ENCODE data around the gene TXN. TPM values are rescaled to one million over a fixed set of nuclear protein-coding genes. Genes with fewer than 3 reads are reported as not detected.
"Not testable (repeated sequence)": the region's sequence is repeated elsewhere in the genome, so short reads cannot be mapped to it uniquely, and the experiment has no call there.

TXN gene
- total and polyA plus RNA-seq, 8 donors: 148 to 308 (median 151) TPM

- no peak for DNase-seq
- no peak for ATAC-seq
- intact Hi-C loops (cut with DNase I): no loop called here
- Histone ChIP-seq H3K27me3 (no peaks in the 10 kb centered on the region), H3K27ac (peak overlapping the region; percentile 91 to 93), H3K36me3 (peaks cover 0 to 16% of the 10 kb centered on the region in 2 donors), H3K9me3 (no peaks in the 10 kb centered on the region), H3K4me1 (peaks cover 16 to 63% of the 10 kb centered on the region in 2 donors), H3K4me3 (peak overlapping the region; percentile 75 to 90)
- TF ChIP-seq, protein P1, sequence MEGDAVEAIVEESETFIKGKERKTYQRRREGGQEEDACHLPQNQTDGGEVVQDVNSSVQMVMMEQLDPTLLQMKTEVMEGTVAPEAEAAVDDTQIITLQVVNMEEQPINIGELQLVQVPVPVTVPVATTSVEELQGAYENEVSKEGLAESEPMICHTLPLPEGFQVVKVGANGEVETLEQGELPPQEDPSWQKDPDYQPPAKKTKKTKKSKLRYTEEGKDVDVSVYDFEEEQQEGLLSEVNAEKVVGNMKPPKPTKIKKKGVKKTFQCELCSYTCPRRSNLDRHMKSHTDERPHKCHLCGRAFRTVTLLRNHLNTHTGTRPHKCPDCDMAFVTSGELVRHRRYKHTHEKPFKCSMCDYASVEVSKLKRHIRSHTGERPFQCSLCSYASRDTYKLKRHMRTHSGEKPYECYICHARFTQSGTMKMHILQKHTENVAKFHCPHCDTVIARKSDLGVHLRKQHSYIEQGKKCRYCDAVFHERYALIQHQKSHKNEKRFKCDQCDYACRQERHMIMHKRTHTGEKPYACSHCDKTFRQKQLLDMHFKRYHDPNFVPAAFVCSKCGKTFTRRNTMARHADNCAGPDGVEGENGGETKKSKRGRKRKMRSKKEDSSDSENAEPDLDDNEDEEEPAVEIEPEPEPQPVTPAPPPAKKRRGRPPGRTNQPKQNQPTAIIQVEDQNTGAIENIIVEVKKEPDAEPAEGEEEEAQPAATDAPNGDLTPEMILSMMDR (IDR thresholded peaks at IDR 0.05): no peak
Observed at GRCh38 chr9:110254500-110254899, 1.8 kb downstream of the TXN start.

- H3K36me3 ChIP-seq: peaks cover 0 to 35% of the 10 kb centered on the region in 2 donors
- intact Hi-C loops (cut with DNase I): no loop called here
- DNase-seq (peak in 1 of 4 donors; percentile 21), ATAC-seq (no peak)
- peaks cover 13 to 53% of the 10 kb centered on the region in 2 donors for H3K4me1 ChIP-seq
- TF ChIP-seq, protein P1 (IDR thresholded peaks at IDR 0.05): no peak
- no peaks in the 10 kb centered on the region for H3K27me3 ChIP-seq
- H3K4me3 ChIP-seq: no peak overlapping the region
- no peak overlapping the region for H3K27ac ChIP-seq
- no peaks in the 10 kb centered on the region for H3K9me3 ChIP-seq
Observed at GRCh38 chr9:110252509-110253139, 3.7 kb downstream of the TXN start.

GRCh38 chr9:110251770-110252169 lies 4.5 kb downstream of the TXN start:
- DNase-seq; intact Hi-C loops (cut with DNase I); H3K27me3 ChIP-seq; H3K9me3 ChIP-seq; H3K4me3 ChIP-seq; H3K27ac ChIP-seq; ATAC-seq: not testable (repeated sequence)
- peaks cover 0 to 43% of the 10 kb centered on the region in 2 donors for H3K36me3 ChIP-seq
- peaks cover 8 to 48% of the 10 kb centered on the region in 2 donors for H3K4me1 ChIP-seq

DNA sequence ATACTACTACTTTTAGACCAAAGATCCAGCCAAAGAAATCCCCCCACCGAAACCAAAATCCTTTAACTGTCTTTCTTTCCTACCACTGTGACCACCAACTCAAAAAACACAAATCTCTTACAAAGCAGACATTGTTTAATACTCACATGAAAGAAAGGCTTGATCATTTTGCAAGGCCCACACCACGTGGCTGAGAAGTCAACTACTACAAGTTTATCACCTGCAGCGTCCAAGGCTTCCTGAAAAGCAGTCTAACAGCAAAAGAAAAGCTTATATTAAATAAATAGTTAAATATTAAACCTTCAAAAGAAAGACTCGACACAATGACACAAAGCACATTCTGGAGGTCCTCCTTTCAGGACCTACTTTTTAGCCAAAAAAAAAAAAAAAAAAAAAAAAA lies 5.1 kb downstream of the TXN start:
- no peak for ATAC-seq
- peak in 1 of 4 donors; percentile 28 for DNase-seq
- Histone ChIP-seq H3K9me3 (no peaks in the 10 kb centered on the region), H3K27me3 (no peaks in the 10 kb centered on the region), H3K4me1 (peaks cover 8 to 48% of the 10 kb centered on the region in 2 donors), H3K27ac (no peak overlapping the region), H3K4me3 (no peak overlapping the region), H3K36me3 (peaks cover 0 to 49% of the 10 kb centered on the region in 2 donors)
- TF ChIP-seq, protein P1 (IDR thresholded peaks at IDR 0.05): no peak
- intact Hi-C loops (cut with DNase I): no loop called here

- H3K27ac ChIP-seq: no peak overlapping the region
- H3K36me3 ChIP-seq: peaks cover 0 to 63% of the 10 kb centered on the region in 2 donors
- DNase-seq (no peak), ATAC-seq (no peak)
- no peaks in the 10 kb centered on the region for H3K9me3 ChIP-seq
- H3K27me3 ChIP-seq: no peaks in the 10 kb centered on the region
- H3K4me3 ChIP-seq: no peak overlapping the region
- TF ChIP-seq, protein P1 (IDR thresholded peaks at IDR 0.05): no peak
- H3K4me1 ChIP-seq: peaks cover 6 to 40% of the 10 kb centered on the region in 2 donors
- intact Hi-C loops (cut with DNase I): no loop called here
Observed at GRCh38 chr9:110249603-110250002, 6.7 kb downstream of the TXN start.

- H3K4me1 ChIP-seq: peaks cover 0 to 28% of the 10 kb centered on the region in 2 donors
- no peaks in the 10 kb centered on the region for H3K27me3 ChIP-seq
- DNase-seq: no peak
- intact Hi-C loops (cut with DNase I): no loop called here
- no peaks in the 10 kb centered on the region for H3K9me3 ChIP-seq
- peaks cover 0 to 75% of the 10 kb centered on the region in 2 donors for H3K36me3 ChIP-seq
- no peak overlapping the region for H3K4me3 ChIP-seq
- ATAC-seq: peak; percentile 14
- no peak overlapping the region for H3K27ac ChIP-seq
- TF ChIP-seq, protein P1 (IDR thresholded peaks at IDR 0.05): no peak
Observed at GRCh38 chr9:110248361-110248760, 7.9 kb downstream of the TXN start.

All from left lung (tissue), 10 donors.